Subcutaneous adipose tissue (tissue), 4 donors: ENCODE results near the gene FNIP2. TPM values are rescaled to one million over a fixed set of nuclear protein-coding genes. Genes with fewer than 3 reads are reported as not detected.

Source experiments
- CTCF ChIP-seq: fragments of 450-650 bp; IDR thresholded peaks from one replicate; pipeline ENCODE4 v1.5.1; 2016; ENCODE audit warnings: low read depth, mild to moderate bottlenecking, control low read depth, antibody characterized with exemption, moderate library complexity
- total RNA-seq, 4 donors: library from RNA; depleted of rRNA; stranded (reverse); fragments of >200 nt; gene quantifications; one replicate each; pipeline ENCODE4 v1.1.0, GENCODE V29; 2016

Gene FNIP2
- total RNA-seq, 4 donors from 2014 or later: 64.1 to 97.1 (median 83.9) TPM

GRCh38 chr4:158778712-158779111 is 9.9 kb downstream of the FNIP2 start:
- no peak for TF ChIP-seq CTCF

- no peak for TF ChIP-seq CTCF
These were observed 13.1 kb downstream of the FNIP2 start for GRCh38 chr4:158781963-158782362.

GRCh38 chr4:158782551-158783360 is 13.9 kb downstream of the FNIP2 start:
- no peak for TF ChIP-seq CTCF

- TF ChIP-seq CTCF: no peak
These were observed 15.0 kb downstream of the FNIP2 start for GRCh38 chr4:158783785-158784184.

GRCh38 chr4:158785718-158786117 is 16.9 kb downstream of the FNIP2 start:
- TF ChIP-seq CTCF: no peak

GRCh38 chr4:158786121-158786601 is 17.3 kb downstream of the FNIP2 start:
- no peak for TF ChIP-seq CTCF

GRCh38 chr4:158786955-158787354 is 18.1 kb downstream of the FNIP2 start:
- TF ChIP-seq CTCF: no peak
